ENCODE data around the gene ZSWIM9. TPM values are rescaled to one million over a fixed set of nuclear protein-coding genes. Genes with fewer than 3 reads are reported as not detected.

The ZSWIM9 gene
- polyA plus RNA-seq, 1 donor from 2014 or later: 2.6 TPM

DNA sequence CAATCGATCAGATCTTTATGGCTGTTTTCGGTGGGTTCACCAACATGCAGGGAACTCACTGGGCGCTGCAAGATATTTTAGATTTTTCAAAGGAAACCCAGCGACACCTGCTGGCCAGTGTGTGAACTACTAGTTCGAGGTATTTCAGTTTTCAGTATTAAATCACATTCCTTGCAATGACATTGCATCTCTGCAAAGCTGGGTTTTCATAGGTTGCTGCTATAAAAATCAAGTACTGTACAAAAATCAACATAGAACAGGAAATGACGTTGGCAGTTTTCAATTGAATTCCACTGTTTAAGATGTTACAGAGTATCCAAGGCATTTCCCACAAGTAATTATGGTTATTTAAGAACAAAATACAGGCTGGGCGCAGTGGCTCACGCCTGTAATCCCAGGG, 17.9 kb upstream of the ZSWIM9 start:
- H3K4me3 ChIP-seq (ENCODE audit: low read length): no peak overlapping the region
- no peaks in the 10 kb centered on the region for H3K9me3 ChIP-seq (ENCODE audit: low read length)
- H3K36me3 ChIP-seq (ENCODE audit: insufficient read depth, low read length): no peaks in the 10 kb centered on the region
- no peaks in the 10 kb centered on the region for H4K20me1 ChIP-seq (ENCODE audit: insufficient read depth)
- no peak overlapping the region for H3K4me2 ChIP-seq (ENCODE audit: low read length)
- no peaks in the 10 kb centered on the region for H3K79me2 ChIP-seq (replicated peaks; ENCODE audit: insufficient read depth, low read length)
- H3K9ac ChIP-seq (ENCODE audit: low read length): no peak overlapping the region
- no peaks in the 10 kb centered on the region for H3F3A ChIP-seq (ENCODE audit: insufficient read depth, low read length, poor library complexity, severe bottlenecking)
- no peaks in the 10 kb centered on the region for H3K9me2 ChIP-seq (ENCODE audit: insufficient read depth, low read length)
- TF ChIP-seq, protein P1, sequence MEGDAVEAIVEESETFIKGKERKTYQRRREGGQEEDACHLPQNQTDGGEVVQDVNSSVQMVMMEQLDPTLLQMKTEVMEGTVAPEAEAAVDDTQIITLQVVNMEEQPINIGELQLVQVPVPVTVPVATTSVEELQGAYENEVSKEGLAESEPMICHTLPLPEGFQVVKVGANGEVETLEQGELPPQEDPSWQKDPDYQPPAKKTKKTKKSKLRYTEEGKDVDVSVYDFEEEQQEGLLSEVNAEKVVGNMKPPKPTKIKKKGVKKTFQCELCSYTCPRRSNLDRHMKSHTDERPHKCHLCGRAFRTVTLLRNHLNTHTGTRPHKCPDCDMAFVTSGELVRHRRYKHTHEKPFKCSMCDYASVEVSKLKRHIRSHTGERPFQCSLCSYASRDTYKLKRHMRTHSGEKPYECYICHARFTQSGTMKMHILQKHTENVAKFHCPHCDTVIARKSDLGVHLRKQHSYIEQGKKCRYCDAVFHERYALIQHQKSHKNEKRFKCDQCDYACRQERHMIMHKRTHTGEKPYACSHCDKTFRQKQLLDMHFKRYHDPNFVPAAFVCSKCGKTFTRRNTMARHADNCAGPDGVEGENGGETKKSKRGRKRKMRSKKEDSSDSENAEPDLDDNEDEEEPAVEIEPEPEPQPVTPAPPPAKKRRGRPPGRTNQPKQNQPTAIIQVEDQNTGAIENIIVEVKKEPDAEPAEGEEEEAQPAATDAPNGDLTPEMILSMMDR (IDR thresholded peaks at IDR 0.05; ENCODE audit: poor library complexity, severe bottlenecking): peak; percentile 91
- TF ChIP-seq SMC3 (conservative IDR thresholded peaks at IDR 0.05; ENCODE audit: poor library complexity): peak; percentile 98
- TF ChIP-seq MXI1 (conservative IDR thresholded peaks at IDR 0.05; ENCODE audit: poor library complexity, severe bottlenecking): no peak
- TF ChIP-seq EP300 (conservative IDR thresholded peaks at IDR 0.05; ENCODE audit: poor library complexity, severe bottlenecking): no peak
- no peak for TF ChIP-seq TAF1 (IDR thresholded peaks at IDR 0.05; ENCODE audit: low read depth)
- TF ChIP-seq EZH2 (IDR thresholded peaks at IDR 0.05; ENCODE audit: borderline replicate concordance, insufficient read depth, low read length, poor library complexity, severe bottlenecking): no peak
- peak; percentile 92 for TF ChIP-seq RAD21 (conservative IDR thresholded peaks at IDR 0.05)
- H3K27ac ChIP-seq (ENCODE audit: low read length): no peak overlapping the region
- H2AFZ ChIP-seq (ENCODE audit: low read depth, low read length): no peak overlapping the region
- no peaks in the 10 kb centered on the region for H3K27me3 ChIP-seq (ENCODE audit: insufficient read depth, low read depth, low read length)

DNA sequence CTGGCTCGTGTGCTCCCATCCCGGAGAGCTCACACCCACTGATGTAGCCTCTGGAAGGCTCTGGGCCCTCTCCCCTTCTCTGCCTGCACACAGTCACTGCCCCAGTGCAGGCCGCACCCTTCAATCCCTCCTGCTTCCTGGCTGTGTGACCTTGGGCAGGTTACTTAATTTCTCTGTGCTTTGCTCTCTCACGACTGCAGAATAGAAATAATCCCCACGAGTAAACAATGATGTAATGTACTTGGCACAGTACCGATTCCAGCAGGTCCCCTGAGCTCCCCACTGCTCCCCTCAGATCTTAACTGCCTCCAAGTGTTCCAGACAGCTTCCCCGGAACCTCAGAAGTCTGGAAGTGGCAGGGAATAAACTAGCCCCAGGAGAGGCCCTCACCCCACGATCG, 16.5 kb upstream of the ZSWIM9 start:
- H3K36me3 ChIP-seq (ENCODE audit: insufficient read depth, low read length): no peaks in the 10 kb centered on the region

More for the DNA sequence above, 16.5 kb upstream of the ZSWIM9 start:
- Histone ChIP-seq H3K9me3 (ENCODE audit: low read length) (no peaks in the 10 kb centered on the region), H3K27ac (ENCODE audit: low read length) (no peak overlapping the region), H3K9ac (ENCODE audit: low read length) (no peak overlapping the region), H3F3A (ENCODE audit: insufficient read depth, low read length, poor library complexity, severe bottlenecking) (no peaks in the 10 kb centered on the region), H3K4me3 (ENCODE audit: low read length) (no peak overlapping the region), H3K9me2 (ENCODE audit: insufficient read depth, low read length) (no peaks in the 10 kb centered on the region), H3K79me2 (replicated peaks; ENCODE audit: insufficient read depth, low read length) (no peaks in the 10 kb centered on the region), H2AFZ (ENCODE audit: low read depth, low read length) (no peak overlapping the region), H3K27me3 (ENCODE audit: insufficient read depth, low read depth, low read length) (no peaks in the 10 kb centered on the region), H4K20me1 (ENCODE audit: insufficient read depth) (no peaks in the 10 kb centered on the region), H3K4me2 (ENCODE audit: low read length) (no peak overlapping the region)
- TF ChIP-seq MXI1 (conservative IDR thresholded peaks at IDR 0.05; ENCODE audit: poor library complexity, severe bottlenecking): no peak
- TF ChIP-seq POLR2AphosphoS5 (IDR thresholded peaks at IDR 0.05): no peak
- TF ChIP-seq RAD21 (conservative IDR thresholded peaks at IDR 0.05): no peak
- no peak for TF ChIP-seq EZH2 (IDR thresholded peaks at IDR 0.05; ENCODE audit: borderline replicate concordance, insufficient read depth, low read length, poor library complexity, severe bottlenecking)
- no peak for TF ChIP-seq TAF1 (IDR thresholded peaks at IDR 0.05; ENCODE audit: low read depth)
- no peak for TF ChIP-seq SMC3 (conservative IDR thresholded peaks at IDR 0.05; ENCODE audit: poor library complexity)
- TF ChIP-seq, protein P1 (IDR thresholded peaks at IDR 0.05; ENCODE audit: poor library complexity, severe bottlenecking): no peak
- no peak for TF ChIP-seq EP300 (conservative IDR thresholded peaks at IDR 0.05; ENCODE audit: poor library complexity, severe bottlenecking)
- TF ChIP-seq, protein P2, sequence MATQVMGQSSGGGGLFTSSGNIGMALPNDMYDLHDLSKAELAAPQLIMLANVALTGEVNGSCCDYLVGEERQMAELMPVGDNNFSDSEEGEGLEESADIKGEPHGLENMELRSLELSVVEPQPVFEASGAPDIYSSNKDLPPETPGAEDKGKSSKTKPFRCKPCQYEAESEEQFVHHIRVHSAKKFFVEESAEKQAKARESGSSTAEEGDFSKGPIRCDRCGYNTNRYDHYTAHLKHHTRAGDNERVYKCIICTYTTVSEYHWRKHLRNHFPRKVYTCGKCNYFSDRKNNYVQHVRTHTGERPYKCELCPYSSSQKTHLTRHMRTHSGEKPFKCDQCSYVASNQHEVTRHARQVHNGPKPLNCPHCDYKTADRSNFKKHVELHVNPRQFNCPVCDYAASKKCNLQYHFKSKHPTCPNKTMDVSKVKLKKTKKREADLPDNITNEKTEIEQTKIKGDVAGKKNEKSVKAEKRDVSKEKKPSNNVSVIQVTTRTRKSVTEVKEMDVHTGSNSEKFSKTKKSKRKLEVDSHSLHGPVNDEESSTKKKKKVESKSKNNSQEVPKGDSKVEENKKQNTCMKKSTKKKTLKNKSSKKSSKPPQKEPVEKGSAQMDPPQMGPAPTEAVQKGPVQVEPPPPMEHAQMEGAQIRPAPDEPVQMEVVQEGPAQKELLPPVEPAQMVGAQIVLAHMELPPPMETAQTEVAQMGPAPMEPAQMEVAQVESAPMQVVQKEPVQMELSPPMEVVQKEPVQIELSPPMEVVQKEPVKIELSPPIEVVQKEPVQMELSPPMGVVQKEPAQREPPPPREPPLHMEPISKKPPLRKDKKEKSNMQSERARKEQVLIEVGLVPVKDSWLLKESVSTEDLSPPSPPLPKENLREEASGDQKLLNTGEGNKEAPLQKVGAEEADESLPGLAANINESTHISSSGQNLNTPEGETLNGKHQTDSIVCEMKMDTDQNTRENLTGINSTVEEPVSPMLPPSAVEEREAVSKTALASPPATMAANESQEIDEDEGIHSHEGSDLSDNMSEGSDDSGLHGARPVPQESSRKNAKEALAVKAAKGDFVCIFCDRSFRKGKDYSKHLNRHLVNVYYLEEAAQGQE (IDR thresholded peaks at IDR 0.05; ENCODE audit: borderline replicate concordance): no peak
